OCI-LY7 (cell line): Measurements from ENCODE around the gene CD302. TPM values are rescaled to one million over a fixed set of nuclear protein-coding genes. Genes with fewer than 3 reads are reported as not detected.

Source experiments
- BruUV-seq: library from RNA; stranded (reverse); fragments of 400-500 nt; replicated peaks from 2 replicates; lab custom pipeline; 2021; lab: Mats Ljungman, UMichigan
- CTCF ChIA-PET: fragments of 300-600 bp; sonication (Branson Sonifier 250); formaldehyde crosslinking; loops from one replicate; lab custom pipeline; 2022; ENCODE audit warnings: antibody characterized with exemption; ENCODE audit not compliant: unreplicated experiment; lab: Charles Lee
- POLR2A ChIA-PET: fragments of 300-600 bp; sonication (Branson Sonifier 250); formaldehyde crosslinking; loops from one replicate; lab custom pipeline; 2022; ENCODE audit warnings: antibody characterized with exemption; lab: Charles Lee
- DNase-seq: peaks from one replicate; pipeline ENCODE4 v3.0.0-alpha.2; 2015; ENCODE audit warnings: low spot score
- H2AFZ ChIP-seq: fragments of 200-600 bp; sonication (generic), shearing (Covaris generic); 2 replicates; pipeline ENCODE4 v1.6.1; 2014; ENCODE audit warnings: mild to moderate bottlenecking, antibody characterized with exemption, low read length, moderate library complexity
- H3K27ac ChIP-seq: fragments of 200-600 bp; sonication (generic); 2 replicates; pipeline ENCODE4 v1.5.1; 2014; ENCODE audit warnings: mixed run types, low read depth, mild to moderate bottlenecking, moderate library complexity, low read length, inconsistent platforms; ENCODE audit not compliant: poor library complexity, severe bottlenecking
- H3K36me3 ChIP-seq: fragments of 200-600 bp; sonication (generic); 2 replicates; pipeline ENCODE4 v1.6.1; 2014; ENCODE audit warnings: mild to moderate bottlenecking, antibody characterized with exemption, low read length, moderate library complexity, mixed read lengths; ENCODE audit not compliant: insufficient read depth
- H3K4me1 ChIP-seq: fragments of 200-600 bp; sonication (generic); 2 replicates; pipeline ENCODE4 v1.5.1; 2014; ENCODE audit warnings: mild to moderate bottlenecking, low read length; ENCODE audit not compliant: insufficient read depth, poor library complexity, severe bottlenecking
- H3K4me2 ChIP-seq: fragments of 200-600 bp; sonication (generic); 2 replicates; pipeline ENCODE4 v1.6.1; 2014; ENCODE audit warnings: mild to moderate bottlenecking, low read length
- H3K4me3 ChIP-seq: fragments of 200-600 bp; sonication (generic); 2 replicates; pipeline ENCODE4 v1.5.1; 2014; ENCODE audit warnings: mild to moderate bottlenecking, low read depth, low read length; ENCODE audit not compliant: poor library complexity, severe bottlenecking
- H3K79me2 ChIP-seq: fragments of 200-600 bp; sonication (generic); 2 replicates; pipeline ENCODE4 v1.6.1; 2016; ENCODE audit warnings: low read depth, mild to moderate bottlenecking, low read length, moderate library complexity, mixed read lengths; ENCODE audit not compliant: insufficient read depth
- H3K9me2 ChIP-seq: fragments of 200-600 bp; sonication (generic); 2 replicates; pipeline ENCODE4 v1.6.1; 2016; ENCODE audit warnings: mild to moderate bottlenecking, low read length, mixed read lengths; ENCODE audit not compliant: insufficient read depth
- H3K9me3 ChIP-seq: fragments of 200-600 bp; sonication (generic); 2 replicates; pipeline ENCODE4 v1.6.1; 2014; ENCODE audit warnings: mild to moderate bottlenecking, mixed run types, low read length, mixed read lengths
- H4K20me1 ChIP-seq: fragments of 200-600 bp; sonication (generic); 2 replicates; pipeline ENCODE4 v1.6.1; 2014; ENCODE audit warnings: mild to moderate bottlenecking, antibody characterized with exemption, low read length, moderate library complexity, mixed read lengths; ENCODE audit not compliant: insufficient read depth
- EZH2phosphoT487 ChIP-seq: fragments of 200-600 bp; sonication (generic); IDR thresholded peaks from 2 replicates; pipeline ENCODE4 v1.6.1; 2018; ENCODE audit warnings: low read depth, borderline replicate concordance, mild to moderate bottlenecking, mixed run types, antibody characterized with exemption, low read length, moderate library complexity, mixed read lengths
- intact Hi-C: fragments of 100-400 bp; cut with micrococcal nuclease; formaldehyde crosslinking; loops from one replicate; pipeline ENCODE4 v1.10.0; 2022; ENCODE audit not compliant: unreplicated experiment
- total RNA-seq, 2 experiments: library from RNA; depleted of rRNA in 1 of 2; stranded (reverse); fragments of >200 nt in 1 of 2; shearing (Covaris generic) in 1 of 2; gene quantifications; 2 replicates each; pipeline ENCODE4 v1.2.3, GENCODE V29; 2014 to 2022
- TF ChIP-seq, protein P1 (sequence below): fragments of 200-600 bp; sonication (generic); conservative IDR thresholded peaks from 2 replicates; pipeline ENCODE4 v1.5.1; 2014; ENCODE audit warnings: mild to moderate bottlenecking, antibody characterized with exemption, low read length, moderate library complexity, mixed read lengths

CD302 gene
- total RNA-seq, 2 experiments from 2014 or later: not detected

DNA sequence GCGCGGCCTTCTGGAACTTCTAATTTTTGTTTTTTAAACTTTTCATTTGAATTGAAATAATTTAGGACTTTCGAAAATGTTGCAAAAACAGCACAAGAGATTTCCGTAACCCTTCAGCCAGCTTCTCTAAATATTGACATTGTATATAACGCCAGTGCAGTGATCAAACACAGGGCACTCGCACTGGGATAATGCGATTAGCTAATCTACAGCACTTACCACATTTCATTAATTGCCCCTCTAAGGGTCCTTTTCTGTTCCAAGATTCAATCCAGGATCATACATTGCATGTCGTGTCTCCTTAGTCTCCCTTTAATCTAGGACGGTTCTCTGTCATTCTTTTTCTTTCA is 343 bp upstream of the CD302 start:
- no TSS peak for BruUV-seq
- no peaks in the 10 kb centered on the region for H4K20me1 ChIP-seq
- no peaks in the 10 kb centered on the region for H3K9me3 ChIP-seq
- POLR2A ChIA-PET: interaction anchor here (0.7 kb wide), 1 partner anchor 122 kb away, joined by 3 read pairs; no protein-coding TSS in a partner anchor
- no peaks in the 10 kb centered on the region for H3K79me2 ChIP-seq
- H3K4me2 ChIP-seq: no peak overlapping the region
- no peak overlapping the region for H3K27ac ChIP-seq
- no peaks in the 10 kb centered on the region for H3K36me3 ChIP-seq
- no peak for DNase-seq
- TF ChIP-seq, protein P1, sequence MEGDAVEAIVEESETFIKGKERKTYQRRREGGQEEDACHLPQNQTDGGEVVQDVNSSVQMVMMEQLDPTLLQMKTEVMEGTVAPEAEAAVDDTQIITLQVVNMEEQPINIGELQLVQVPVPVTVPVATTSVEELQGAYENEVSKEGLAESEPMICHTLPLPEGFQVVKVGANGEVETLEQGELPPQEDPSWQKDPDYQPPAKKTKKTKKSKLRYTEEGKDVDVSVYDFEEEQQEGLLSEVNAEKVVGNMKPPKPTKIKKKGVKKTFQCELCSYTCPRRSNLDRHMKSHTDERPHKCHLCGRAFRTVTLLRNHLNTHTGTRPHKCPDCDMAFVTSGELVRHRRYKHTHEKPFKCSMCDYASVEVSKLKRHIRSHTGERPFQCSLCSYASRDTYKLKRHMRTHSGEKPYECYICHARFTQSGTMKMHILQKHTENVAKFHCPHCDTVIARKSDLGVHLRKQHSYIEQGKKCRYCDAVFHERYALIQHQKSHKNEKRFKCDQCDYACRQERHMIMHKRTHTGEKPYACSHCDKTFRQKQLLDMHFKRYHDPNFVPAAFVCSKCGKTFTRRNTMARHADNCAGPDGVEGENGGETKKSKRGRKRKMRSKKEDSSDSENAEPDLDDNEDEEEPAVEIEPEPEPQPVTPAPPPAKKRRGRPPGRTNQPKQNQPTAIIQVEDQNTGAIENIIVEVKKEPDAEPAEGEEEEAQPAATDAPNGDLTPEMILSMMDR: no peak
- no peak for TF ChIP-seq EZH2phosphoT487
- no peak overlapping the region for H3K4me3 ChIP-seq
- no peak overlapping the region for H2AFZ ChIP-seq
- CTCF ChIA-PET: no interaction called here
- H3K9me2 ChIP-seq: no peaks in the 10 kb centered on the region
- intact Hi-C loops: no loop called here
- H3K4me1 ChIP-seq: no peaks in the 10 kb centered on the region

DNA sequence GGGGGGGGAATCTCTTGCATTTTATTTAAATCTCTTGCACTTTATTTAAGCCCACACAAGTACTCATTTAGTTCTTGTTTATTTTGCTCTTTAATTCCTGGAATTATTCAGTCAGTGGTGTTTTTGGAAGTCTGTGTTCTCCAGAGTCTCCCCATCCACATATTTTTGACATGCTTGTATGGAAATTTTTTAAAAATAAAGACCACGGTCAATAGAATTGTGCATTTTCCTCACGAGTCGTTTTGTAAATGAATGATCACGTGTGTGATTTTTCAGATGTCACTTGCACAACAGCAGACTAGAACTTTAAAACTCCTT is 824 bp downstream of the CD302 start:
- Histone ChIP-seq H3K4me2 (peak overlapping the region; percentile 32; the same call in 1 of the 2 replicates), H3K4me1 (no peaks in the 10 kb centered on the region), H3K4me3 (no peak overlapping the region), H3K27ac (no peak overlapping the region), H4K20me1 (no peaks in the 10 kb centered on the region), H3K9me2 (no peaks in the 10 kb centered on the region), H2AFZ (no peak overlapping the region), H3K79me2 (no peaks in the 10 kb centered on the region), H3K9me3 (no peaks in the 10 kb centered on the region), H3K36me3 (no peaks in the 10 kb centered on the region)
- BruUV-seq: no TSS peak
- intact Hi-C loops: no loop called here
- TF ChIP-seq, protein P1: no peak
- no peak for TF ChIP-seq EZH2phosphoT487
- DNase-seq: no peak
- ChIA-PET POLR2A (no interaction called here), CTCF (no interaction called here)

DNA sequence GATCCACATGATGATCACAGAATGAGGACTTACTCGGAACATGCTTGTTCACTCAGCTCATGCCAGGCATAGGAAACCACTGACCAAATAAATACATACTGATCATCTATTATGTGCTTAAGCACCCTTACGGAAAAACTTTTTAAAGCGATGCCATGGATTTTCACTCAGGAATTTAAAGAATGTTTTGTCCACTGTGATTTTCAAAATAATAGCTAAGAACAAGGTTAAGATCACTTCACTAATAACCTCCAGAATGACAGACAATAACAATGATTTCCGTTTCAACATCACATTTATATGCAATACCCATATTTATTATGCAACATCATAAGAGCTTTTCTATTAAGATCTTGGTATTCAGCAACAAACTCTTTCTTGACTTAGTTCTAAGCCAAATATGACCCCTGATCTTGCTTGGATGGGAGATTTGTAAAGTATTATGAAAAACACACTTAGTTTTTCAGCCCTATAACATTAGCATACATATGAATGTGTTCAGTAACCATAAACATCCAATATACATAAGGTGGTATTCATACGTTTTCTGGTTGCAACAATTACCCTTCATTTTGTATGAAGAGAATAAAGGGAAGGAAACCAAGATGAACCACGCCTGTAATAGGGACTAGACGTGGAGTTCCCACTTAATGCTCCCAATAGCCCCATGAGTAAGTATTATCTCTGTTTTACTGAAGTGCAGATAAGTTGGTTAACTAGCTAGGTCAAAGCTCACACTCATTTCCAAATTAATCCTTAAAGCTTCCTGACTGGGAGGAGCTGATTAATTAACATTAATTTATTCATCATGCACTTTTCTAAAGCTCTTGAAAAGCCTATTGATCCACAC is 1.9 kb downstream of the CD302 start:
- no peak overlapping the region for H3K4me3 ChIP-seq
- intact Hi-C loops: no loop called here
- H3K27ac ChIP-seq: no peak overlapping the region
- no peak overlapping the region for H2AFZ ChIP-seq
- no peak for TF ChIP-seq EZH2phosphoT487
- H3K36me3 ChIP-seq: no peaks in the 10 kb centered on the region
- H3K4me1 ChIP-seq: no peaks in the 10 kb centered on the region
- H3K79me2 ChIP-seq: no peaks in the 10 kb centered on the region
- no peaks in the 10 kb centered on the region for H4K20me1 ChIP-seq
- ChIA-PET POLR2A (interaction anchor here (1.3 kb wide), 1 partner anchor 22 kb away, joined by 5 read pairs; no protein-coding TSS in a partner anchor), CTCF (no interaction called here)
- H3K9me2 ChIP-seq: no peaks in the 10 kb centered on the region
- H3K9me3 ChIP-seq: no peaks in the 10 kb centered on the region
- H3K4me2 ChIP-seq: no peak overlapping the region
- no peak for DNase-seq
- no TSS peak for BruUV-seq
